ENCODE data around the gene DBNL.

The DBNL gene

GRCh38 chr7:44078521-44078920 lies 34.0 kb downstream of the DBNL start:
- DNase-seq (ENCODE audit: low spot score): no peak

- DNase-seq (ENCODE audit: low spot score): no peak
These were observed 35.0 kb downstream of the DBNL start for GRCh38 chr7:44079331-44080021.

GRCh38 chr7:44080118-44080517 lies 35.6 kb downstream of the DBNL start:
- no peak for DNase-seq (ENCODE audit: low spot score)

- DNase-seq (ENCODE audit: low spot score): no peak
These were observed 36.3 kb downstream of the DBNL start for GRCh38 chr7:44080686-44081265.

- no peak for DNase-seq (ENCODE audit: low spot score)
These were observed 36.8 kb downstream of the DBNL start for GRCh38 chr7:44081266-44081748.

GRCh38 chr7:44082541-44083207 lies 38.2 kb downstream of the DBNL start:
- peak; percentile 100 for DNase-seq (ENCODE audit: low spot score)

GRCh38 chr7:44083796-44084195 lies 39.3 kb downstream of the DBNL start:
- no peak for DNase-seq (ENCODE audit: low spot score)

GRCh38 chr7:44084701-44085100 lies 40.2 kb downstream of the DBNL start:
- no peak for DNase-seq (ENCODE audit: low spot score)

- no peak for DNase-seq (ENCODE audit: low spot score)
These were observed 41.0 kb downstream of the DBNL start for GRCh38 chr7:44085546-44085945.

GRCh38 chr7:44086627-44087026 lies 42.1 kb downstream of the DBNL start:
- DNase-seq (ENCODE audit: low spot score): no peak

GRCh38 chr7:44087911-44088838 lies 43.7 kb downstream of the DBNL start:
- DNase-seq (ENCODE audit: low spot score): peak; percentile 54

GRCh38 chr7:44093102-44093641 lies 48.7 kb downstream of the DBNL start:
- no peak for DNase-seq (ENCODE audit: low spot score)

GRCh38 chr7:44094365-44094764 lies 49.9 kb downstream of the DBNL start:
- DNase-seq (ENCODE audit: low spot score): no peak

GRCh38 chr7:44094883-44095592 lies 50.5 kb downstream of the DBNL start:
- no peak for DNase-seq (ENCODE audit: low spot score)

GRCh38 chr7:44095781-44096180 lies 51.3 kb downstream of the DBNL start:
- DNase-seq (ENCODE audit: low spot score): no peak

GRCh38 chr7:44096326-44096881 lies 51.9 kb downstream of the DBNL start:
- no peak for DNase-seq (ENCODE audit: low spot score)

- no peak for DNase-seq (ENCODE audit: low spot score)
These were observed 52.8 kb downstream of the DBNL start for GRCh38 chr7:44097064-44097932.

- DNase-seq (ENCODE audit: low spot score): no peak
These were observed 53.9 kb downstream of the DBNL start for GRCh38 chr7:44098092-44099068.

GRCh38 chr7:44099669-44100068 lies 55.2 kb downstream of the DBNL start:
- DNase-seq (ENCODE audit: low spot score): no peak

All from globus pallidus (tissue), 1 donor.